Upper lobe of left lung (tissue), 6 donors: Measurements from ENCODE around the gene RASAL2. TPM values are rescaled to one million over a fixed set of nuclear protein-coding genes. Genes with fewer than 3 reads are reported as not detected.

Experiments
- ATAC-seq, 2 donors: fragments of 200-7000 bp; cut with Tn5 transposase; one replicate each; pipeline ENCODE4 v1.9.1; 2022; ENCODE audit warnings: mild to moderate bottlenecking in 2 of 2, moderate library complexity in 2 of 2; ENCODE audit not compliant: low FRiP score in 2 of 2
- DNase-seq, 2 donors: peaks; one replicate each; pipeline ENCODE4 v3.0.0-alpha.2; 2019 to 2020
- H3K27ac ChIP-seq, 4 donors: fragments of 200-600 bp; sonication (generic); one replicate each; pipeline ENCODE4 v1.5.1; 2016 to 2019
- H3K27me3 ChIP-seq, 4 donors: fragments of 200-600 bp; sonication (generic); one replicate each; pipeline ENCODE4 v1.5.1; 2017 to 2019
- H3K36me3 ChIP-seq, 4 donors: fragments of 200-600 bp; sonication (generic); one replicate each; pipeline ENCODE4 v1.5.1; 2016 to 2019
- H3K4me1 ChIP-seq, 4 donors: fragments of 200-600 bp; sonication (generic); one replicate each; pipeline ENCODE4 v1.5.1; 2018 to 2019
- H3K4me3 ChIP-seq, 4 donors: fragments of 200-600 bp; sonication (generic); one replicate each; pipeline ENCODE4 v1.5.1; 2017 to 2019; ENCODE audit warnings: mild to moderate bottlenecking in 2 of 4, moderate library complexity in 1 of 4
- H3K9me3 ChIP-seq, 4 donors: fragments of 200-600 bp; sonication (generic); one replicate each; pipeline ENCODE4 v1.5.1; 2018 to 2019
- EP300 ChIP-seq, 4 donors: sonication (generic); formaldehyde crosslinking; IDR thresholded peaks; one replicate each; pipeline ENCODE4 v1.5.1; 2017; ENCODE audit warnings: antibody characterized with exemption in 4 of 4, control low read depth in 2 of 4
- POLR2A ChIP-seq, 4 donors: fragments of 450-650 bp; IDR thresholded peaks; one replicate each; pipeline ENCODE4 v1.5.1; 2016 to 2017; ENCODE audit warnings: antibody characterized with exemption in 4 of 4, mild to moderate bottlenecking in 2 of 4
- POLR2AphosphoS5 ChIP-seq, 2 donors: sonication (generic); formaldehyde crosslinking; IDR thresholded peaks; one replicate each; pipeline ENCODE4 v1.5.1; 2017; ENCODE audit warnings: antibody characterized with exemption in 2 of 2
- WGBS, 2 donors: methylation state at CpG; one replicate each; pipeline ENCODE4 v1.1.5; 2017 to 2018; 5-methylcytosine and 5-hydroxymethylcytosine counted together
- small RNA-seq, 4 donors: library from RNA; depleted of rRNA; stranded (forward); fragments of <200 nt; gene quantifications; one replicate each; pipeline ENCODE3, GENCODE V24; 2016
- total RNA-seq, 6 donors: library from RNA; depleted of rRNA in 4 of 6; stranded (reverse); fragments of >200 nt in 4 of 6; gene quantifications; one replicate each; pipeline versions ENCODE4 v1.1.0 to v1.2.1, GENCODE V29; 2016 to 2021
- TF ChIP-seq, protein P1 (sequence below), 6 experiments: fragments of 450-650 bp in 4 of 6; fragments of 200-600 bp in 2 of 6; sonication (generic) in 2 of 6; IDR thresholded peaks; one replicate each; pipeline ENCODE4 v1.5.1; 2016 to 2019; ENCODE audit warnings: antibody characterized with exemption in 6 of 6
- donor health status: DM: no; HTN: no; CAD: no; lungs with moderate emphysema.
- donor health status: DM: no; HTN: yes; CAD: no; lungs with severe emphysema.

The RASAL2 gene
- total RNA-seq, 6 donors from 2014 or later: 24.7 to 59.0 (median 41.6) TPM

DNA sequence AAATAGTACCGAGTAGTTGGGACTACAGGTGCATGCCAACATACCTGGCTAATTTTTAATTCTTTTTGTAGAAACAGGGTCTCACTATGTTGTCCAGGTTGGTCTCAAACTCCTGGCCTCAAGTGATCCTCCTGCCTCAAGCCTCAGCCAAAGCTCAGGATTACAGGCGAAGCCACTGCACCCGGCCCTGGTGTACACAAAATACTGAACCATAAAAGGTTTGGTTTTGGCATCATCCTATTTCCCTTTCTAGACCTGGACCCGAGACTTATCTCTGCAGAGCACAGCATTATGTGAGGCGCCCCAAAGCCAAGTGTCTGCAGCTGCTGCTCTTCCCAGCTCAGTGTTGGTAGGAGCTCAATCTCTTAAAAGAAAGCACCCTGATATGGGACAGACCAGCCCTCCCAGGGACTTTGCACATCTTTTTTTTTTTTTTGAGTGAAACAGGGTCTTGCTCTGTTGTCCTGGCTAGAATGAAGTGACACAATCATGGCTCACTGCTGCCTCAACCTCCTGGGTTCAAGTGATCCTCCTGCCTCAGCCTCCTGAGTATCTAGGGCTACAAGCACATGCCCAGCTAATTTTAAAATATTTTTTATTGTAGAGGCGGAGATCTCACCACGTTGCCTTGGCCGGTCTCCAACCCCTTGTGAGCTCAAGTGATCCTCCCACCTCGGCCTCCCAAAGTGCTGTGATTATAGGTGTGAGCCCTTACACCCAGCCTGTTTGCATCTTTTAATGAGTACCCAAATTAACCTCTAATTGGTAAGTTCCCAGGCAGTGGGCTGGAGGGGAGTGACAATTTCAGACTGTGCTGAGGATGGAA, 439.4 kb downstream of the RASAL2 start:
- no peak overlapping the region for H3K27ac ChIP-seq
- H3K27me3 ChIP-seq: no peaks in the 10 kb centered on the region
- no peak for ATAC-seq
- DNase-seq: no peak
- TF ChIP-seq EP300 (IDR thresholded peaks at IDR 0.05) (no peak), POLR2A (IDR thresholded peaks at IDR 0.05) (no peak), POLR2AphosphoS5 (IDR thresholded peaks at IDR 0.05) (no peak)
- TF ChIP-seq, protein P1, sequence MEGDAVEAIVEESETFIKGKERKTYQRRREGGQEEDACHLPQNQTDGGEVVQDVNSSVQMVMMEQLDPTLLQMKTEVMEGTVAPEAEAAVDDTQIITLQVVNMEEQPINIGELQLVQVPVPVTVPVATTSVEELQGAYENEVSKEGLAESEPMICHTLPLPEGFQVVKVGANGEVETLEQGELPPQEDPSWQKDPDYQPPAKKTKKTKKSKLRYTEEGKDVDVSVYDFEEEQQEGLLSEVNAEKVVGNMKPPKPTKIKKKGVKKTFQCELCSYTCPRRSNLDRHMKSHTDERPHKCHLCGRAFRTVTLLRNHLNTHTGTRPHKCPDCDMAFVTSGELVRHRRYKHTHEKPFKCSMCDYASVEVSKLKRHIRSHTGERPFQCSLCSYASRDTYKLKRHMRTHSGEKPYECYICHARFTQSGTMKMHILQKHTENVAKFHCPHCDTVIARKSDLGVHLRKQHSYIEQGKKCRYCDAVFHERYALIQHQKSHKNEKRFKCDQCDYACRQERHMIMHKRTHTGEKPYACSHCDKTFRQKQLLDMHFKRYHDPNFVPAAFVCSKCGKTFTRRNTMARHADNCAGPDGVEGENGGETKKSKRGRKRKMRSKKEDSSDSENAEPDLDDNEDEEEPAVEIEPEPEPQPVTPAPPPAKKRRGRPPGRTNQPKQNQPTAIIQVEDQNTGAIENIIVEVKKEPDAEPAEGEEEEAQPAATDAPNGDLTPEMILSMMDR (IDR thresholded peaks at IDR 0.05): no peak
- 74 to 78% methylated on average over 9 of the region's 9 CpGs for WGBS, 2 donors
- no peak overlapping the region for H3K4me3 ChIP-seq
- H3K4me1 ChIP-seq: peaks cover 0 to 9% (median 9%) of the 10 kb centered on the region in 4 donors
- no peaks in the 10 kb centered on the region for H3K9me3 ChIP-seq
- no peaks in the 10 kb centered on the region for H3K36me3 ChIP-seq

Small RNA genes lying within 50 kb of the gene (small RNA-seq; reads per million reads assigned to genes)
- 0 reads per million in 4 donors for gene RF00017

Other genes starting within 250 kb of the RASAL2 start
- gene SEC16B, start 124.0 kb upstream of the RASAL2 start, total RNA-seq: 10 to 100 TPM in 1 of 6 donors, 1 to 10 TPM in 5; 1.3 to 26.2 (median 3.1) TPM